Right atrium auricular region (tissue), 2 donors: ENCODE data around the gene IFI35. TPM values are rescaled to one million over a fixed set of nuclear protein-coding genes. Genes with fewer than 3 reads are reported as not detected.
"Not testable (repeated sequence)": the region's sequence is repeated elsewhere in the genome, so short reads cannot be mapped to it uniquely, and the experiment has no call there.

Source experiments
- DNase-seq: peaks from one replicate; pipeline ENCODE4 v3.0.0-alpha.2; 2019; ENCODE audit warnings: low spot score
- H3K27ac ChIP-seq, 2 donors: fragments of 200-600 bp; sonication (generic); 1 replicate in 1 of 2; 2 replicates in 1 of 2; pipeline ENCODE4 v1.5.1; 2016 to 2019
- H3K27me3 ChIP-seq, 2 donors: fragments of 200-600 bp; sonication (generic); one replicate each; pipeline versions ENCODE4 v1.5.1 to v1.6.0; 2017 to 2019
- H3K36me3 ChIP-seq: fragments of 200-600 bp; sonication (generic); one replicate; pipeline ENCODE4 v1.5.1; 2016
- H3K4me1 ChIP-seq, 2 donors: fragments of 200-600 bp; sonication (generic); one replicate each; pipeline versions ENCODE4 v1.5.1 to v1.6.0; 2017 to 2019
- H3K4me3 ChIP-seq, 2 donors: fragments of 200-600 bp; sonication (generic); 1 replicate in 1 of 2; 2 replicates in 1 of 2; pipeline ENCODE4 v1.5.1; 2017 to 2019; ENCODE audit warnings: mild to moderate bottlenecking in 1 of 2, moderate library complexity in 1 of 2
- H3K9me3 ChIP-seq, 2 donors: fragments of 200-600 bp; sonication (generic); one replicate each; pipeline ENCODE4 v1.5.1; 2019
- total RNA-seq, 2 donors: library from RNA; depleted of rRNA; stranded (reverse); fragments of >200 nt; gene quantifications; one replicate each; pipeline ENCODE4 v1.1.0, GENCODE V29; 2016
- TF ChIP-seq, protein P1 (sequence below), 2 donors: fragments of 200-600 bp; sonication (generic); IDR thresholded peaks; one replicate each; pipeline ENCODE4 v1.5.1; 2019; ENCODE audit warnings: antibody characterized with exemption in 2 of 2

Gene IFI35
- total RNA-seq, 2 donors from 2014 or later, result 11.4 to 19.0 TPM

GRCh38 chr17:42975265-42975664 lies 31.3 kb upstream of the IFI35 start:
- H3K4me1 ChIP-seq, result peaks cover 0 to 11% of the 10 kb centered on the region in 2 donors
- no peaks in the 10 kb centered on the region for H3K36me3 ChIP-seq
- no peak for DNase-seq
- H3K9me3 ChIP-seq, result no peaks in the 10 kb centered on the region
- H3K4me3 ChIP-seq, result no peak overlapping the region
- no peaks in the 10 kb centered on the region for H3K27me3 ChIP-seq
- no peak overlapping the region for H3K27ac ChIP-seq
- TF ChIP-seq, protein P1, sequence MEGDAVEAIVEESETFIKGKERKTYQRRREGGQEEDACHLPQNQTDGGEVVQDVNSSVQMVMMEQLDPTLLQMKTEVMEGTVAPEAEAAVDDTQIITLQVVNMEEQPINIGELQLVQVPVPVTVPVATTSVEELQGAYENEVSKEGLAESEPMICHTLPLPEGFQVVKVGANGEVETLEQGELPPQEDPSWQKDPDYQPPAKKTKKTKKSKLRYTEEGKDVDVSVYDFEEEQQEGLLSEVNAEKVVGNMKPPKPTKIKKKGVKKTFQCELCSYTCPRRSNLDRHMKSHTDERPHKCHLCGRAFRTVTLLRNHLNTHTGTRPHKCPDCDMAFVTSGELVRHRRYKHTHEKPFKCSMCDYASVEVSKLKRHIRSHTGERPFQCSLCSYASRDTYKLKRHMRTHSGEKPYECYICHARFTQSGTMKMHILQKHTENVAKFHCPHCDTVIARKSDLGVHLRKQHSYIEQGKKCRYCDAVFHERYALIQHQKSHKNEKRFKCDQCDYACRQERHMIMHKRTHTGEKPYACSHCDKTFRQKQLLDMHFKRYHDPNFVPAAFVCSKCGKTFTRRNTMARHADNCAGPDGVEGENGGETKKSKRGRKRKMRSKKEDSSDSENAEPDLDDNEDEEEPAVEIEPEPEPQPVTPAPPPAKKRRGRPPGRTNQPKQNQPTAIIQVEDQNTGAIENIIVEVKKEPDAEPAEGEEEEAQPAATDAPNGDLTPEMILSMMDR (IDR thresholded peaks at IDR 0.05), result no peak

DNA sequence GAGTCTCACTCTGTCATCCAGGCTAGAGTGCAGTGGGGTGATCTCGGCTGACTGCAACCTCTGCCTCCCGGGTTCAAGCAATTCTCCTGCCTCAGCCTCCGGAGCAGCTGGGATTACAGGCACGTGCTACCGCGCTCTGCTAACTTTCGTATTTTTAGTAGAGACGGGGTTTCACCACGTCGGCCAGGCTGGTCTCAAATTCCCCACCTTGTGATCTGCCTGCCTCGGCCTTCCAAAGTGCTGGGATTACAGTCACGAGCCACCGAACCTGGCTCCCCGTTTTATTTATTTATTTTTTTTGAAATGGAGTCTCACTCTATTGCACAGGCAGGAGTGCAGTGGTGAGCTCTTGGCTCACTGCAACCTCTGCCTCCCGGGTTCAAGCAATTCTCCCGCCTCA lies 30.9 kb upstream of the IFI35 start:
- H3K4me1 ChIP-seq, result peaks cover 0 to 11% of the 10 kb centered on the region in 2 donors
- H3K4me3 ChIP-seq, H3K27ac ChIP-seq, H3K36me3 ChIP-seq, H3K27me3 ChIP-seq, DNase-seq, H3K9me3 ChIP-seq: not testable (repeated sequence)

DNA sequence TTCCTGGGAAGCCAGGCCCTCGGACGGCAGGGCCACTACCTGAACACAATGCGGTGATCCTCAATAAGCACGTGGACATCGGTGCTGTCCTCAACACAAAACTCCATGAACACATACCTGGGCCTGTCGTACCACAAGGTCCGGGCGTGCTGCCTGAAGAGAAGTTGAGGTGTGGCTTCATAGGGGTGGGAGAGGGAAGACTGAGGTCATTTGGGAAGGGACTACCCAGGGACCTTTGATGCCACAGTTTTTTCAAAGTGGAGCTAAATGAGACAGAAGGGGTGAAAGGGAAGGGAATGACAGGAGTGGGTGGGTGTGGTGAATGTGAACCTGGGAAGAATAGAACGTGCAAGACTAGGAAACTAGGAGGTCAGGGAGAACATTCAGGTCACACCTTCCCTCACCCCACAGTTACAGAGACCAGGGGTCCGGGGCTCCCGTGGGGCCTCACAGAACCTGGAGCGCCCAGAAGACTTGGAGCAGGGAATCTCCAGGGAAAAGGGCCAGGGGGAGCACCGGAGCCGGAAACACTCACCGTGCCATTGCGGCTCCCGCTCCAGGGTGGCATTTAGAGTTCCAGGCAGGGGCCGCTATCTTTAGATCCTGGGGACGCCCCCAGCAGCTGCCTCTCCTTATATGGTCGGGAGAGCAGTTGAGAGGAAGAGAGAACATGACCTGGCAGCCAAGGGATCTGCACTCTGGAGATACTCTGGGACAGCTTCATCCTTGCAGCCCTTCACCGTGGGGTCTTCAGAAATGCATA lies 26.9 kb upstream of the IFI35 start, which contains the start of gene PTGES3L:
PTGES3L (minus strand) TSS at position 570 of the 763 bp plus-strand sequence; CDS start at position 543, 27 bp downstream.
- peaks cover 0 to 26% of the 10 kb centered on the region in 2 donors for H3K4me1 ChIP-seq
- H3K9me3 ChIP-seq, result no peaks in the 10 kb centered on the region
- peak within 1 kb of the TSS; percentile 79 for H3K4me3 ChIP-seq
- H3K27me3 ChIP-seq, result no peaks in the 10 kb centered on the region
- H3K36me3 ChIP-seq, result no peaks in the 10 kb centered on the region
- H3K27ac ChIP-seq, result peak within 1 kb of the TSS; percentile 82
- no peak for DNase-seq
- TF ChIP-seq, protein P1 (IDR thresholded peaks at IDR 0.05), result no peak

DNA sequence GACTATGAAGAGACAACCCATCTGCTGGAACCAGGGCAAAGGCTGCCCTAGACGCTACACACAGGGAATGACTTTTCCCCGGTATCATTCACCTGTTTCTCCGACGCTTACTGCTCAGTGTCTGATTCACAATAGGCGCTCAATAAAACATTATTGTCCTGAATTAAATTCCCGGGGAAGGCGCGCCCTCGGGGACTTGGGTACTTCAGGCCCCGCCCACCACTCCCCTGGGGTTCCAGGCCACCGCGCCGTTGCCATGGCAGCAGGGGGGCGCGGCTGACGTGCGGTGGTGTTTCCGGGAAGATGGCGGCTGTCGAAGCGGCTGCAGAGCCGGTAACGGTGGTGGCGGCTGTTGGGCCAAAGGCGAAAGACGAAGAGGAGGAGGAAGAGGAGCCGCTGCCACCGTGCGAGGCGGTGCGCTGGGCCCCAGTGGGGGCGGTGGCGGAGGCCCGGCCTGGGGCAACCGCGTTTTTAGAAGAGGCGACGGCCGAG lies 26.3 kb upstream of the IFI35 start, which contains the start of gene RUNDC1:
RUNDC1 (plus strand) TSS at position 292 of the 492 bp plus-strand sequence; CDS start at position 304, 12 bp downstream.
- peak; percentile 93 for DNase-seq
- H3K27ac ChIP-seq, result peak within 1 kb of the TSS; percentile 82
- peak within 1 kb of the TSS; percentile 79 for H3K4me3 ChIP-seq
- peaks cover 0 to 26% of the 10 kb centered on the region in 2 donors for H3K4me1 ChIP-seq
- no peaks in the 10 kb centered on the region for H3K36me3 ChIP-seq
- TF ChIP-seq, protein P1 (IDR thresholded peaks at IDR 0.05), result no peak
- H3K27me3 ChIP-seq, result no peaks in the 10 kb centered on the region
- no peaks in the 10 kb centered on the region for H3K9me3 ChIP-seq

GRCh38 chr17:42980766-42981397 lies 25.7 kb upstream of the IFI35 start:
- H3K36me3 ChIP-seq, result no peaks in the 10 kb centered on the region
- H3K4me1 ChIP-seq, result peaks cover 0 to 26% of the 10 kb centered on the region in 2 donors
- TF ChIP-seq, protein P1 (IDR thresholded peaks at IDR 0.05), result peak in 1 of 2 donors; percentile 32
- DNase-seq, result no peak
- no peaks in the 10 kb centered on the region for H3K27me3 ChIP-seq
- no peaks in the 10 kb centered on the region for H3K9me3 ChIP-seq
- peak overlapping the region; percentile 79 for H3K4me3 ChIP-seq
- H3K27ac ChIP-seq, result peak overlapping the region; percentile 82

GRCh38 chr17:42982266-42982665 lies 24.3 kb upstream of the IFI35 start:
- Histone ChIP-seq H3K27ac (no peak overlapping the region), H3K36me3 (peaks cover 7% of the 10 kb centered on the region), H3K27me3 (no peaks in the 10 kb centered on the region), H3K4me1 (peaks cover 0 to 26% of the 10 kb centered on the region in 2 donors), H3K9me3 (no peaks in the 10 kb centered on the region), H3K4me3 (no peak overlapping the region)
- DNase-seq, result no peak
- TF ChIP-seq, protein P1 (IDR thresholded peaks at IDR 0.05), result no peak
